ENCODE data around the gene GSG1L.

GSG1L gene

DNA sequence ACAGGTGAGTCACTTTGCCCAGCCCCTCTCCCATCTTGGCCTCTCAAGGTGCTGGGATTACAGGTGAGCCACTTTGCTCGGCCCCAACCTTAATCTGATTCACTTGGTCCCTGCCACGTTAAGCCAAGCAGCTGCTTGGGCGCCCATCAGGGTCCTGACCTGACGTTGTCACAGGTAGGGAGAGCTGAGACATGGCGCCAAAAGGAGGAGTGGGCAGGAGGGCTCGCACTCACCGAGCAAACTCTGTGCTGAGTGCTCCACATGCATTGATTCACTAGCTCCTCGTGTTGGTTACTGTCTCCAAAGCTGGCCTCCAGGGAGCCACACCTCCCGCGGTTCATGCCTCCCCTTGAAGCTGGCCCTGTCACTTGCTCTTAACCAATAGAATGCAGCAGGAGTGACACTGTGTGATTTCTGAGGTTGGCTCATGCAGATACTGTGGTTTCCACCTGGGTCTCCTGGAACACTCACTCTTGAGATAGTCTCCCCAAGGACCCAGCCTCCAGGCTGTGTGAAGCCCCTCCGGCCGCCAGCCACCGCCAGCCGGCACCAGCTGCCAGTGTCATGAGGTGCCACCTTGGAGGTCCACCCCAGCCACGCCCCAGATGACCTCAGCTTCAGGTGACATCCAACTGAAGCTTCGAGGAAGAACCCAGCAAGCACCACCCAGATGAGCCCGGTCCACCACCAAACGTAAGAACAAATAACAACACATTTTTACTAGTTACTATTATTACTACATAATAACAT lies 223.0 kb downstream of the GSG1L start:
- Histone ChIP-seq H3K36me3 (ENCODE audit: low read length) (no peaks in the 10 kb centered on the region), H4K20me1 (ENCODE audit: low read depth, low read length) (no peaks in the 10 kb centered on the region), H3K9me2 (replicated peaks; ENCODE audit: insufficient read depth, low read length) (no peaks in the 10 kb centered on the region), H3K27me3 (ENCODE audit: low read length) (no peaks in the 10 kb centered on the region), H3K9ac (ENCODE audit: low read length) (no peak overlapping the region), H3K9me3 (ENCODE audit: insufficient read depth, low read length) (no peaks in the 10 kb centered on the region), H3K27ac (ENCODE audit: low read depth, low read length) (no peak overlapping the region), H3K4me3 (ENCODE audit: insufficient read depth, low read length, poor library complexity, severe bottlenecking) (no peak overlapping the region), H3K79me2 (ENCODE audit: insufficient read depth, low read length) (no peaks in the 10 kb centered on the region), H3K4me2 (ENCODE audit: low read depth, low read length, poor library complexity, severe bottlenecking) (no peak overlapping the region), H2AFZ (ENCODE audit: low read depth, low read length, severe bottlenecking) (no peak overlapping the region), H3F3A (ENCODE audit: insufficient read depth) (no peaks in the 10 kb centered on the region)
- no peak for TF ChIP-seq EZH2phosphoT487 (conservative IDR thresholded peaks at IDR 0.05; ENCODE audit: low read length)
- TF ChIP-seq, protein P1, sequence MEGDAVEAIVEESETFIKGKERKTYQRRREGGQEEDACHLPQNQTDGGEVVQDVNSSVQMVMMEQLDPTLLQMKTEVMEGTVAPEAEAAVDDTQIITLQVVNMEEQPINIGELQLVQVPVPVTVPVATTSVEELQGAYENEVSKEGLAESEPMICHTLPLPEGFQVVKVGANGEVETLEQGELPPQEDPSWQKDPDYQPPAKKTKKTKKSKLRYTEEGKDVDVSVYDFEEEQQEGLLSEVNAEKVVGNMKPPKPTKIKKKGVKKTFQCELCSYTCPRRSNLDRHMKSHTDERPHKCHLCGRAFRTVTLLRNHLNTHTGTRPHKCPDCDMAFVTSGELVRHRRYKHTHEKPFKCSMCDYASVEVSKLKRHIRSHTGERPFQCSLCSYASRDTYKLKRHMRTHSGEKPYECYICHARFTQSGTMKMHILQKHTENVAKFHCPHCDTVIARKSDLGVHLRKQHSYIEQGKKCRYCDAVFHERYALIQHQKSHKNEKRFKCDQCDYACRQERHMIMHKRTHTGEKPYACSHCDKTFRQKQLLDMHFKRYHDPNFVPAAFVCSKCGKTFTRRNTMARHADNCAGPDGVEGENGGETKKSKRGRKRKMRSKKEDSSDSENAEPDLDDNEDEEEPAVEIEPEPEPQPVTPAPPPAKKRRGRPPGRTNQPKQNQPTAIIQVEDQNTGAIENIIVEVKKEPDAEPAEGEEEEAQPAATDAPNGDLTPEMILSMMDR (IDR thresholded peaks at IDR 0.05; ENCODE audit: insufficient read depth, low read length, poor library complexity, severe bottlenecking), result no peak

DNA sequence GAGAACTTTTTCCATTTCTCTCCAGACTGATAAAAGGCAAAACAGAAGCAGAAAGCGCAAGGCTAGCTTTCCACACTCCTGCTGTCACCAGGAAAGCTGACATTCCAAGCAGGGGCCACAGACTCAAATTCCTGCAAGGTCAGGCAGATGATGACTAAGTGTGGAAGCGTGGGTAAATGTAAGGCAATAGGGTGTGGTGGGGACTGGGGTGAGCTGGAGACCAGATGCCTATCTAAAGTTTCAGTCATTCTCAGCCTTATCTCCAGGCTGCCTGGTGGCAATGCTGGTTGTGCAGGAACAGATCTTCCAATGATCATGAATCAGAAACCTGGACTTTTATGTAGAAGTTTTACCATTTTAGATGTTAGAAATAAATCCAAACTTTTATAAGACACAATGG lies 224.1 kb downstream of the GSG1L start:
- no peak overlapping the region for H2AFZ ChIP-seq (ENCODE audit: low read depth, low read length, severe bottlenecking)
- H3K4me3 ChIP-seq (ENCODE audit: insufficient read depth, low read length, poor library complexity, severe bottlenecking), result no peak overlapping the region
- H3K9ac ChIP-seq (ENCODE audit: low read length), result no peak overlapping the region
- 0 out of 2 replicates have a peak, but pooled peaks cover 3% of the 10 kb centered on the region for H3K27me3 ChIP-seq (ENCODE audit: low read length)
- H3K79me2 ChIP-seq (ENCODE audit: insufficient read depth, low read length), result no peaks in the 10 kb centered on the region
- no peaks in the 10 kb centered on the region for H3K36me3 ChIP-seq (ENCODE audit: low read length)
- TF ChIP-seq, protein P1 (IDR thresholded peaks at IDR 0.05; ENCODE audit: insufficient read depth, low read length, poor library complexity, severe bottlenecking), result no peak
- TF ChIP-seq EZH2phosphoT487 (conservative IDR thresholded peaks at IDR 0.05; ENCODE audit: low read length), result no peak
- no peaks in the 10 kb centered on the region for H3K9me2 ChIP-seq (replicated peaks; ENCODE audit: insufficient read depth, low read length)
- H3K9me3 ChIP-seq (ENCODE audit: insufficient read depth, low read length), result no peaks in the 10 kb centered on the region
- H3F3A ChIP-seq (ENCODE audit: insufficient read depth), result no peaks in the 10 kb centered on the region
- no peaks in the 10 kb centered on the region for H4K20me1 ChIP-seq (ENCODE audit: low read depth, low read length)
- H3K27ac ChIP-seq (ENCODE audit: low read depth, low read length), result no peak overlapping the region
- no peak overlapping the region for H3K4me2 ChIP-seq (ENCODE audit: low read depth, low read length, poor library complexity, severe bottlenecking)

DNA sequence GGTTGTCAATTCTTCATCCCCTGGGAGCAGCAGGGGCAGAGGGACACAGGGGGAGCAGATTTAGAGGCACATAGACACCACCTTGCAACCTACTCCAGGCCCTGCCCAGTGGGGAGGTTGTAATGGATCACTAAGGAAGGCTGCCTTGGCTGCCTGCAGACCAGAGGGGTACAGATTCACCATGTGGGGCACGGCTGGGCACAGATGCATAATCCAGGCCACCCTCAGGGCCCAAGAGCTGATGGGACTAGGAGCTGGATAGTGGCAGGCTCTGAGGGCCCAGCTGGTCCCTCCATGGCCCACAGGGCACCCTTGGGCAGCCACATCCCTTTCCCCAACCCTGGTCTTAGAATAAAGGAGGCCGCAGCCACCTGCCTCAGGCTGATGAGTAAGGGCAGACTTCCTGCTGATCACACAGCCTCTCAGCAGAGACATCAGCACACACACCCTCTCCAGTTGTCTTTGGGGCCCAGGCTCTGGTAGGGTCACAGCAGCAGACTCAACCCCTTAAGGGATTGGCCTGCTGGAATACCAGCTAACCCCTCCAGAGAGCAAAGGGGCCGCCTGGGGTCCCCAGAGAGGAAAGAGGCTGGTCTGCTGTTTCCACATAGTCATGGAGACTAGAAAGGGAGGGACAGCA lies 224.9 kb downstream of the GSG1L start:
- H3K4me2 ChIP-seq (ENCODE audit: low read depth, low read length, poor library complexity, severe bottlenecking), result no peak overlapping the region
- 0 out of 2 replicates have a peak, but pooled peaks cover 3% of the 10 kb centered on the region for H3K27me3 ChIP-seq (ENCODE audit: low read length)
- TF ChIP-seq, protein P1 (IDR thresholded peaks at IDR 0.05; ENCODE audit: insufficient read depth, low read length, poor library complexity, severe bottlenecking), result no peak
- TF ChIP-seq EZH2phosphoT487 (conservative IDR thresholded peaks at IDR 0.05; ENCODE audit: low read length), result no peak

More for the DNA sequence above, 224.9 kb downstream of the GSG1L start:
- Histone ChIP-seq H3K9me3 (ENCODE audit: insufficient read depth, low read length) (no peaks in the 10 kb centered on the region), H3K36me3 (ENCODE audit: low read length) (no peaks in the 10 kb centered on the region), H3K9ac (ENCODE audit: low read length) (no peak overlapping the region), H3K79me2 (ENCODE audit: insufficient read depth, low read length) (no peaks in the 10 kb centered on the region), H3F3A (ENCODE audit: insufficient read depth) (no peaks in the 10 kb centered on the region), H4K20me1 (ENCODE audit: low read depth, low read length) (no peaks in the 10 kb centered on the region), H2AFZ (ENCODE audit: low read depth, low read length, severe bottlenecking) (no peak overlapping the region), H3K27ac (ENCODE audit: low read depth, low read length) (no peak overlapping the region), H3K4me3 (ENCODE audit: insufficient read depth, low read length, poor library complexity, severe bottlenecking) (no peak overlapping the region), H3K9me2 (replicated peaks; ENCODE audit: insufficient read depth, low read length) (no peaks in the 10 kb centered on the region)
